Measurements from ENCODE around the gene HMCN1.

HMCN1 gene

GRCh38 chr1:185896863-185897262 is 162.7 kb downstream of the HMCN1 start:
- H3K36me3 ChIP-seq (ENCODE audit: control insufficient read depth, low read length) = no peaks in the 10 kb centered on the region

GRCh38 chr1:185906186-185906585 is 172.0 kb downstream of the HMCN1 start:
- no peak overlapping the region for H3K4me2 ChIP-seq (ENCODE audit: low read length)
- H3K27ac ChIP-seq (ENCODE audit: low read depth, low read length) = no peak overlapping the region
- no peaks in the 10 kb centered on the region for H3K36me3 ChIP-seq (ENCODE audit: control insufficient read depth, low read length)
- H3F3A ChIP-seq (ENCODE audit: control insufficient read depth, insufficient read depth) = no peaks in the 10 kb centered on the region
- no peaks in the 10 kb centered on the region for H3K79me2 ChIP-seq (ENCODE audit: control insufficient read depth, low read length)
- no peak for TF ChIP-seq EZH2phosphoT487 (IDR thresholded peaks at IDR 0.05; ENCODE audit: borderline replicate concordance, low read length)
- no peak for TF ChIP-seq CTCF (IDR thresholded peaks at IDR 0.05; ENCODE audit: low read depth, low read length, poor library complexity, severe bottlenecking)
- no peaks in the 10 kb centered on the region for H3K9me2 ChIP-seq (replicated peaks; ENCODE audit: control insufficient read depth, low read length)
- no peaks in the 10 kb centered on the region for H3K9me3 ChIP-seq (ENCODE audit: control insufficient read depth, insufficient read depth, low read length)
- H3K4me3 ChIP-seq (ENCODE audit: low read length) = no peak overlapping the region
- H3K4me1 ChIP-seq (ENCODE audit: control insufficient read depth, low read length) = no peaks in the 10 kb centered on the region
- no peaks in the 10 kb centered on the region for H4K20me1 ChIP-seq (ENCODE audit: control insufficient read depth, insufficient read depth, low read depth, low read length)
- no peaks in the 10 kb centered on the region for H3K27me3 ChIP-seq (ENCODE audit: control insufficient read depth, low read length)

More at GRCh38 chr1:185896863-185897262, 162.7 kb downstream of the HMCN1 start:
- H4K20me1 ChIP-seq (ENCODE audit: control insufficient read depth, insufficient read depth, low read depth, low read length) = no peaks in the 10 kb centered on the region
- no peaks in the 10 kb centered on the region for H3K4me1 ChIP-seq (ENCODE audit: control insufficient read depth, low read length)
- no peaks in the 10 kb centered on the region for H3K9me3 ChIP-seq (ENCODE audit: control insufficient read depth, insufficient read depth, low read length)
- H3K4me2 ChIP-seq (ENCODE audit: low read length) = no peak overlapping the region
- no peaks in the 10 kb centered on the region for H3K27me3 ChIP-seq (ENCODE audit: control insufficient read depth, low read length)
- H3K79me2 ChIP-seq (ENCODE audit: control insufficient read depth, low read length) = no peaks in the 10 kb centered on the region
- H3K27ac ChIP-seq (ENCODE audit: low read depth, low read length) = no peak overlapping the region
- no peaks in the 10 kb centered on the region for H3K9me2 ChIP-seq (replicated peaks; ENCODE audit: control insufficient read depth, low read length)
- H3K4me3 ChIP-seq (ENCODE audit: low read length) = no peak overlapping the region
- TF ChIP-seq EZH2phosphoT487 (IDR thresholded peaks at IDR 0.05; ENCODE audit: borderline replicate concordance, low read length) = no peak
- H3F3A ChIP-seq (ENCODE audit: control insufficient read depth, insufficient read depth) = no peaks in the 10 kb centered on the region

- no peak overlapping the region for H3K4me2 ChIP-seq (ENCODE audit: low read length)
- no peaks in the 10 kb centered on the region for H3K79me2 ChIP-seq (ENCODE audit: control insufficient read depth, low read length)
- H3K4me3 ChIP-seq (ENCODE audit: low read length) = no peak overlapping the region
- H3F3A ChIP-seq (ENCODE audit: control insufficient read depth, insufficient read depth) = no peaks in the 10 kb centered on the region
- H3K27ac ChIP-seq (ENCODE audit: low read depth, low read length) = no peak overlapping the region
- TF ChIP-seq EZH2phosphoT487 (IDR thresholded peaks at IDR 0.05; ENCODE audit: borderline replicate concordance, low read length) = no peak
- no peak for TF ChIP-seq CTCF (IDR thresholded peaks at IDR 0.05; ENCODE audit: low read depth, low read length, poor library complexity, severe bottlenecking)
- no peaks in the 10 kb centered on the region for H3K36me3 ChIP-seq (ENCODE audit: control insufficient read depth, low read length)
- H3K9me3 ChIP-seq (ENCODE audit: control insufficient read depth, insufficient read depth, low read length) = no peaks in the 10 kb centered on the region
- H3K4me1 ChIP-seq (ENCODE audit: control insufficient read depth, low read length) = no peaks in the 10 kb centered on the region
- H3K9me2 ChIP-seq (replicated peaks; ENCODE audit: control insufficient read depth, low read length) = no peaks in the 10 kb centered on the region
- H4K20me1 ChIP-seq (ENCODE audit: control insufficient read depth, insufficient read depth, low read depth, low read length) = no peaks in the 10 kb centered on the region
- H3K27me3 ChIP-seq (ENCODE audit: control insufficient read depth, low read length) = no peaks in the 10 kb centered on the region
Measured at GRCh38 chr1:185907246-185907645, 173.1 kb downstream of the HMCN1 start.

- H3K27me3 ChIP-seq (ENCODE audit: control insufficient read depth, low read length) = no peaks in the 10 kb centered on the region
- H3K4me3 ChIP-seq (ENCODE audit: low read length) = no peak overlapping the region
- no peaks in the 10 kb centered on the region for H3F3A ChIP-seq (ENCODE audit: control insufficient read depth, insufficient read depth)
- H3K4me1 ChIP-seq (ENCODE audit: control insufficient read depth, low read length) = no peaks in the 10 kb centered on the region
- no peaks in the 10 kb centered on the region for H4K20me1 ChIP-seq (ENCODE audit: control insufficient read depth, insufficient read depth, low read depth, low read length)
- TF ChIP-seq CTCF (IDR thresholded peaks at IDR 0.05; ENCODE audit: low read depth, low read length, poor library complexity, severe bottlenecking) (no peak), EZH2phosphoT487 (IDR thresholded peaks at IDR 0.05; ENCODE audit: borderline replicate concordance, low read length) (no peak)
- no peak overlapping the region for H3K4me2 ChIP-seq (ENCODE audit: low read length)
- no peaks in the 10 kb centered on the region for H3K79me2 ChIP-seq (ENCODE audit: control insufficient read depth, low read length)
- no peaks in the 10 kb centered on the region for H3K9me2 ChIP-seq (replicated peaks; ENCODE audit: control insufficient read depth, low read length)
- no peak overlapping the region for H3K27ac ChIP-seq (ENCODE audit: low read depth, low read length)
- H3K9me3 ChIP-seq (ENCODE audit: control insufficient read depth, insufficient read depth, low read length) = no peaks in the 10 kb centered on the region
- H3K36me3 ChIP-seq (ENCODE audit: control insufficient read depth, low read length) = no peaks in the 10 kb centered on the region
Measured at GRCh38 chr1:185911978-185912377, 177.8 kb downstream of the HMCN1 start.

All from DOHH2 (cell line).